ENCODE data around the gene COL28A1.
"Not testable (repeated sequence)": the region's sequence is repeated elsewhere in the genome, so short reads cannot be mapped to it uniquely, and the experiment has no call there.

Gene COL28A1

DNA sequence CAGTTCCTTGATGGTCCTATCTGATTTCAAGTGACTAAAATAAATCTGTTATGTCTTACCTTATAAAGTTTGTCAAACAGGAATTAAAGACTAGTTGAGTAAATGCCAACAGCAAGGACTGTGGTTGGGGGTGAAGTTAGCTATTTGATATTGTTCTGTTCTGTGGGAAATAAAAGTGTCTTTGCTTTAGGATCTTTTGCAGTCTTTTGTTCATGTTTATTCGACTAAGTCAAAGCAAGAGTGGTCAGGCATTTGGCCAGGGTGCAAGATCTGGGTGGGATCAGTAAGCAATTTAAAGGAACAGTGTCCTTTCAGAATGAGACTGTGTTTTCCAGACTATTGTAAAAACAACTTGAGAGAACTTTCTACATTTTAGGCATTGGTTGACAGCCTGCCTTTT lies at the start of gene COL28A1:
Gene COL28A1 (minus strand): TSS at position 183 of the 400 bp plus-strand sequence. CDS start 2,998 bp downstream, outside the sequence.
- no peak for DNase-seq

GRCh38 chr7:7584653-7585052 lies 49.0 kb upstream of the COL28A1 start:
- DNase-seq: no peak

DNA sequence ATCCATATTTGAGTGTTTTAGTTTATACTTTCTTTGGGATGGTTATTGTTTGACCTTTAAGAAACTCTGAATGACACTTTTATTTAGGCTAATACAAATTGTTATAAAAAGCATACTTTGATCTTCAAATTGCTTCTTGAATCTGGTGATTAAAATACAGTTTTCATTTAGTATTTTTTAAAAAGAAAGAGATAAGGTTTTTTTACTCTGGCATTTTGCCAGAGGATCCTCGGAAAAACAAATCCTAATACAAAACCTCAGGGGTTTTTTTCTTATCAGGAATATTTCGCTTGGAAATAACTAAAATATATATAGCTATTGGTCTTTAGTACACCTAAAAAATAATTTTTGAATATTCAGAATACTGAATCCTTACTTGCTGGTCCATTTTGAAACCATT lies 48.1 kb upstream of the COL28A1 start:
- DNase-seq: no peak

DNA sequence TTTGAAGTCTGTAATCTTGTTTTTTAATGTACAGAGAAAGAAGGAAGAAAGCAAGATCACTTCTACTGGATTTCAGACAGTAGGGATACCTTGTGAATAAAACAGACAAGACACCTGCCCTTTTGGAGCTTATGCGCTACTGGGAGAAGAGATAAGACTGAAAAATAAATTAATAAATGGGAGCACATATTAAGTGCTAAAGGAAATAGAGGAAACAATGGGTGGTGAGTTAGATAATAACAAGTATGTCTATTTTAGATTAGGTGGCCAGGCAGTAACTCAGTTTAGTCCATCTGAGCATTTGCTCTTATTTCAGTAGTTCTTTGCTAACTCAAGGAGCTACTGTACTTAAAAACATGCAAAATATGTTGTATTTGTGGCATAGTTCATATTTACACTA lies 46.9 kb upstream of the COL28A1 start:
- DNase-seq: peak; percentile 75

DNA sequence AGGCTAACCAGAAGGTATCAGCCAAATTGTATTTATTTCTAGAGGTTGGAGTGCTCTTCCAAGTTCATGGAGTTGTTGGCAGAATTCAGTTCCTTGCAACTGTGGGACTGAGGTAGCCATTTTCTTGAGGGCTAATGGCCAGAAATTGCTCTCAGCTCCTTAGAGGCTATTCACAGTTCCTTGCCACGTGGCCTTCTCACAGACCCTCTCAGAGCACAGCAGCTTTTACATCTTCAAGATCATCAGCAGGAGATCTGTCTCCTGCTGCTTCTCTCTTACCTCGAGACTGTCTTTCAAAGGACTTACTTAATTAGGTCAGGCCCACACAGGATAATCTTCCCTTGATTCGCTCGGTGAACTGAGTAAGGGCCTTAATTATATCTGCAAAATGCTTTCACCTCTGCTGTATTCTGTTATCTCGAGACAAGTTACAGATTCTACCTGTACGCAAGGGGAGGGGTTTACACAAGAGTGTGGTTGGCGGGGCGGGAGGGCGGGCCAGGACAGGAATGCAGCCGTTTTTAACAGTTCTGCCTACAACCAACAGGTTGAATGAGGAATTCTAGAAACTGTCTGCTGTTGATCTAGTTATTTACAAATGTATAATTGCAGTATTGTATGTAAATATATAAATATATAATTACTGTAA lies 46.0 kb upstream of the COL28A1 start:
- no peak for DNase-seq

DNA sequence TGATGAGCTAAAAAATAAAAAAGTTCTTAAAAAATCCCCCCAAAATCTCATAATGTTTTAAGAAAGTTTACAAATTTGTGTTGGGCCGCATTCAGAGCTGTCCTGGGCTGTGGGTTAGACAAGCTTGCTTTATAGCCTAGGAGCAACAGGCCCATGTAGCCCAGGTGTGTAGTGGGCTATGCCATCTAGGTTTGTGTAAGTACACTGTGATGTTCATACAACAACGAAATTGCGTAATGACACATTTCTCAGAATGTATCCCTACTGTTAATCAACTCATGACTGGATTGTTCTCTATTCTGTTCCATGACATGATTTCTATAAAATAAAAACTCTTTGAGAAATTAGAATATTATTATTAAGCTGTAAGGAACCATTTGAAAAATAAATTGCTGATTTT lies 44.0 kb upstream of the COL28A1 start:
- DNase-seq: no peak

- DNase-seq: peak; percentile 65
These were observed 42.2 kb upstream of the COL28A1 start for GRCh38 chr7:7577888-7578287.

DNA sequence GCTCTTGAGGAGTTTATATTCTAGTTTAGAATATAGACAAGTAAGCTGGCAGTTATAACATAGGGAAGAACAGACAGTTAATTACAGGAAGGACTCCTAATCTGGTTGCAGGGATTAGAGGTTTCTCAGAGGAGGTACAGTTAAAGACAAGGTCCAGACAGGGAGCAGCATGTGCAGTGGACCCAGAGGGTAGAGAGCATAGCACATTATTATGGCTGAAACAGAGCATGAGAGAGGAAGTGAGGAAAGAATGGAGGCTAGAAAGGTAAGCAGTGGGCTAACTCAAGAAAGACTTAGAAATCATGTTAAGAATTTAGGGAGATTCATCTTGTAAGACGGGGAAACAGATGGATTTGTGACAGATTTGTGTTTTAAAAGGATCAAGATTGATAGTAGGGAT lies 40.7 kb upstream of the COL28A1 start:
- no peak for DNase-seq

DNA sequence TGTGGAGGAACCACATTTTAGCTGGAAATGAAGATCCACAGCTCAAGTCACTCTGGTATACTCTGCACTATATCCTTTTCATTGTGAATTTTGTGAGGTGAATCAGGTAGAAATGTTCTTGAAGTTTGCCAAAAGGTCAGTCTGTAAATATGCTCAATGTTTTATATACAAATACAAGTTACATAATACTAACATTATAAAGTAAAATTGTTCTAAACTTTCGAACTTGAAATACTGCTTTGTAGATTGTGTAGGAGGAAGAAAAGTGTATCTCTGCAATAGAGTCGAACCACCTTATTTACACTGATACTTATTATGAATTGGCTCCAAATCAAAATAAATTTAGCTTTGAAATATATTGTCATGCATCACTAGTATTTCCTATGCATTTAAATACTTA lies 38.0 kb upstream of the COL28A1 start:
- DNase-seq: no peak

- DNase-seq: no peak
These were observed 34.9 kb upstream of the COL28A1 start for GRCh38 chr7:7570584-7570983.

DNA sequence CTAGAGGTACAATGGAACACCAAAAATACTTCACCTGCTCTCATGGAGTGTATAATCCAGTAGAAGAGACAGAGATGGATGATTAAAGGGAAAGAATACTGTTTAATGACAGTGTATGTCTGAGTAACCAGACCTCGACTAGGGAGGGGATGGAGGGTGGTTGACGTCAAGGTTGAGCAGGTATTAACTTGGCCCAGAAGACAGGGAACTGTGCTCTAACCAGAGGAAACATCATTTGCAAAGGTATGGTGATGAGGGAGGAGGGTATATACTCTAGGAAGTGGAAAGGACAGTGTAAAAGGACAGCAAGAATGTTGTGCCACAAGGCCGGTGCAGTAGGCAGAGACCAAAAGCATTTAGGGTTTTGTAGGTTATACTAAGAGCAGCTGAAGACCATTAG lies 33.9 kb upstream of the COL28A1 start:
- no peak for DNase-seq

DNA sequence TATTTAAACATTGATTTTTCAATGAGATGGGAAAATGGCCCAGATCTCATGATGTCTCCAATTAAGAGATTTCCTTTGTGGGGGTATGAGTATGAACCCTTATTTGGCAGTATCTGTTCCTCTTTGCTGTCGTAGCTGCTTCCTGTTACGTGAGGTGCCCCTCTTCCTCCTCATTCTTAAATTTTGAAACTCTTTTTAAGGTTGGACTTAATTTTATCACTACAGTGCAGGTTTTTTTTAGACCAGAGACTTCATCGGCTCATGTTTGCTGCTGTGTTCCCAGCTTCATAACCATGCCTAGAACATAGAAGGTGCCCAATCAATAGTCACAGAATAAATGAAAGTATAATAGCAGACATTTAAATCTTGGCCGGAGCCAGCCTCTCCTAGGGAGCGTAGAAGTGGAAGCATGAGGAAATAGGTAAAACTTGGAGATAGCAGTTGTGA lies 33.4 kb upstream of the COL28A1 start:
- peak; percentile 61 for DNase-seq

DNA sequence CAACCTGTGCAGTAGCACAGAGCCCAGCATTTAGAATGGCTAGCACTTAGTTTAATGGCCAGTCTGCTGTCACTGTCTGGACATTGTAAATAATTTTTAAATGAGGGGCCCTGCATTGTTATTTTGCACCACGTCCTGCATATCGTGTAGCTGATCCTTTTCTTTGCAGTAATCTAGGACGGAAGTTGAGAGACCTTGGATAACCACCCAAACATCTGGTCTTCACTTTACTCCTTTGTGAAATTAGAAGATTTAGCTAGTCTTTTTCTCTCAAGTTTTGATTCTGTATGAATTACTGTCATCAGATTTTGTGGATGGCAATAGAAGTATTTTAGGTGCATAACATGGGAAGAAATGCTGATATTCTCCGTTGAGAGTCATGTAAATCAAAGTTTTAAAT lies 32.9 kb upstream of the COL28A1 start:
- DNase-seq: no peak

GRCh38 chr7:7567898-7568531 lies 32.3 kb upstream of the COL28A1 start:
- DNase-seq: no peak

GRCh38 chr7:7566651-7567611 lies 31.3 kb upstream of the COL28A1 start, which contains the start of gene MIOS:
TSS of gene MIOS (plus strand) at chr7:7566884. CDS start at chr7:7572476, 5,592 bp downstream.
- DNase-seq: peak; percentile 92

DNA sequence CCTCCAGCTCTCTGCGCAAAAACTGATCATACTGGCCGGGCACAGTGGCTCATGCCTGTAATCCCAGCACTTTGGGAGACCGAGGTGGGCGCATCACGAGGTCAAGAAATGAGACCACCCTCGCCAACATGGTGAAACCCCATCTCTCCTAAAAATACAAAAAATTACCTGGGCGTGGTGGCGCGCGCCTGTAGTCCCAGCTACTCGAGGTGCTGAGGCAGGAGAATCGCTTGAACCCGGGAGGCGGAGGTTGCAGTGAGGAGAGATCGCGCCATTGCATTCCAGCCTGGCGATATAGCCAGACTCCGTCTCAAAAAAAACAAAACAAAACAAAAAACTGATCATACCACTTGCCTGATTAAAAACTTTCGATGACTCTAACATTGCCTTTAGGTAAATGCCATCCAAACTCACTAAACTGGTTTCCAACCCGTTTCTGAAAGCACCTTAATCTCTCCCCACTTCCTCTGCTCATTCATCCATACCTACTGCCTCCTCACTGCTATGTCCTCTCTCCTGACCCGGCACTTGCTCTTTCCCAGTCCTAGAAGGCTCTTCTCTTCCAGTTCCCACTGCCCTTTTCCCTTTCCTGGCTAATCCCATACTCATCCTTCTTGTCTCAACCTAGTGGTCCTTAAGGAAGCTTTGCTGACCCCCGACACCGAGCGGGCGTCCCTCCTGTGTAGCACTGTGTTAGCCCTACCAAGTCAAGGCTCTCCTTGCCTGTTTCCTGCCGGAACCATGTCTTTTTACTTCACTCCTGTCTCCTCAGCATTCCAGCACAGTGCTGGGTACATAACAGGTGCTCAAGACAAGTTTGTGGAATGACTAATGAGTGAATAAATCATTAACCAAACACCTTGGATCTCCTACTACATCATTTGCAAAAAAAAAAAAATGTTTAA lies 30.3 kb upstream of the COL28A1 start:
- no peak for DNase-seq

DNA sequence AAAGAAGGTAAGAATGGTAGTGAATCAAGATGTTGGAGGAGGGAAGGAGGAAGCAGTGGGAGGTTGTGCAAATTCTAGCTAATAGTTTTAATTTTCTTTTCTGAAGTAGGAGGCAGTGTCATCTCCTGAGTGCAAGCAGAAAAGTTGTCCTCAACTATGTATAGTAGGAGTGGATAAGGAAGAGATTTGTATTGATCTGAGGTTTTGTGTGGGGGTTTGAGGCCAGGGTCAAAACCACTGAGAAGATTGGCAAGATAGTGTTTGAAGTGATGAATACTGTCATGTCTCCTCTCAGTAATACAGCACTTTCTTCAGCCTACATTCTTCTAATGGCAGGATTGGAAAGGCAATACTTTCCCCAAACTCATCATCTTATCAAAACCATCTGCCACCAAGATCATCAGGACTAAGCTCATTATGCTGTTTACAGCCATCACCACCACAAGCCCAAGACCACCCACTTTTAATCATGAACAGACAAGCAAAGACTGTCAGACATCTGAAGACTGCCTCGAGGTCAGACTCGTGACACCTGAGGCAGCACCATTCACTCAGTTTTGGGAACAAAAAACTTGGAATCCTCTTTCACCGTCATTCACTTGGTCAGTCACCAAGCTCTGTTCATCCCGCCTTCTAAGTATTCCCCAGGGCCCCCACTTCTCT lies 29.5 kb upstream of the COL28A1 start:
- no peak for DNase-seq

DNA sequence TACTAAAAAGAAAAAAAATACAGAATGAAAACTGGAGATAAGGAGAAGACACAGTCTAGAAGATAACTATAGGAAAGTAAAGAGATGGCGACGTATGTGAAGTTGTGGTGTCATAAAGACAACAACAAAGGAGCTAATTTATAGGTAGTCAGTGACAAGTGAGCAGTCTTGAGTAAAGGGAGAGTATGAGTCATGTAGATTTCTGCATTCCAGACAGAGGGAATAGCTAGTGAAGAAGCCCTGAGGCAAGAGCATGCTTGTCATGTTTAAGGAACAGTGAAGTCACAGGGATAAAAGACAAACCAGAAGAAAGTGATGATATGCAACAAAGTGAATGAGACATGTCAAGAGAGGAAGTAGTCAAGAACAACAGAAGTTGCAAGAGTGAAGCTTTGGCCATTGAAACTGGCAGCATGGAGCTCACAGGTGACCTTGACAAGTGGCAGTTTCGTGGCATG lies 28.7 kb upstream of the COL28A1 start:
- DNase-seq: no peak

GRCh38 chr7:7563813-7564212 lies 28.1 kb upstream of the COL28A1 start:
- no peak for DNase-seq

DNA sequence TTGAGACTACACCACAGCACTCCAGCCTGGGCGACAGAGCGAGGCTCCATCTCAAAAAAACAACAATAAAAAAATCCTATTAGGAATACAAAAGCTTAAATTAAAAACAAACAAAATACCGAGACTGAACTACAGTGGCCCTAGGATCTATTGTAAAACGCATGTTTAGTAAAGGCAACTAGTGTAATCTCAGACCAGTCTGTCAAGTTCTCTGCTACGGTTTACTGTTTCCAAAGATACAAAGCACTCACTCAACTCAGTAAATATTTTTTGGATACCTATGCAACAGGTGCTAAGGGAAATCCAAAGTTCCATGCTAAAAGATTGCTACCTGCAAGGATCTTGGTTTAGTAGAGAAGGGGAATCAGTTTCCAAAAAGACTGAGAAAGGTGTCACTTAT lies 27.6 kb upstream of the COL28A1 start:
- DNase-seq: no peak

DNA sequence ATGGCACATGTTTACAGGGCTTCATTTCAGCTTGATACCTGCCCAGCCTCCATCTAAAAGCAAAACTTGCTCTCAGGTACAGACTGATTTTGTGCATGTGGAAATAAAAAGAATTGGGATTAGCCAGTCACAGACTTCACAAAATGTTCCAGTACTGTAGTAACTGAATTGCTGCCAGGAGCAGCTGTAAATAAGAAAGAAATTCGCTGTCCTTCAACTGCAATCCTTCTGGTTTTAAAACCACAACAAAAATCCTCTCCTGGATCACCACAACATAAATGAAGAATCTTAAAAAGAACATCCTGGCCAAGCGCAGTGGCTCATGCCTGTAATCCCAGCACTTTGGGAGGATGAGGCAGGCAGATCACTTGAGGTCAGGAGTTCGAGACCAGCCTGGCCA lies 27.1 kb upstream of the COL28A1 start:
- DNase-seq: no peak

DNA sequence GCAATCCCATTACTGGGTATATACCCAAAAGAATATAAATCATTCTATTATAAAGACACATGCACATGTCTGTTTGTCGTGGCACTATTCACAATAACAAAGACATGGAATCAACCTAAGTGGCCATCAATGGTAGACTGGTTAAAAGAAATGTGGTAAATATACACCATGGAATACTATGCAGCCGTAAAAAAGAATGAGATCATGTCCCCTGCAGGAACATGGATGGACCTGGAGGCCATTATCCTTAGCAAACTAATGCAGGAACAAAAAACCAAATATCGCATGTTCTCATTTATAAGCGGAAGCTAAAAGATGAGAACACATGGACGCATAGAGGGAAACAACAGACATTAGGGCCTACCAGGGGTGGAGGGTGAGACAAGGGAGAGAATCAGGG lies 25.9 kb upstream of the COL28A1 start:
- DNase-seq: not testable (repeated sequence)

All from hematopoietic multipotent progenitor cell treated with erythropoietin and hydrocortisone succinate and interleukin-3 and kit ligand, for 4 days (in vitro differentiated cells).